ENCODE results near the gene RPF1.

GRCh38 chr1:84434801-84435549, 44.1 kb upstream of the RPF1 start:
- no peak for TF ChIP-seq CTCF (IDR thresholded peaks at IDR 0.05)
- TF ChIP-seq POLR2A (IDR thresholded peaks at IDR 0.05): no peak
